GM21423 (cell line): ENCODE measurements around the gene KRT8.

Source experiments
- ATAC-seq: cut with Tn5 transposase; IDR thresholded peaks from one replicate; pipeline ENCODE4 v1.9.1; 2021; ENCODE audit warnings: mild to moderate bottlenecking, moderate library complexity; ENCODE audit not compliant: unreplicated experiment

KRT8 gene

DNA sequence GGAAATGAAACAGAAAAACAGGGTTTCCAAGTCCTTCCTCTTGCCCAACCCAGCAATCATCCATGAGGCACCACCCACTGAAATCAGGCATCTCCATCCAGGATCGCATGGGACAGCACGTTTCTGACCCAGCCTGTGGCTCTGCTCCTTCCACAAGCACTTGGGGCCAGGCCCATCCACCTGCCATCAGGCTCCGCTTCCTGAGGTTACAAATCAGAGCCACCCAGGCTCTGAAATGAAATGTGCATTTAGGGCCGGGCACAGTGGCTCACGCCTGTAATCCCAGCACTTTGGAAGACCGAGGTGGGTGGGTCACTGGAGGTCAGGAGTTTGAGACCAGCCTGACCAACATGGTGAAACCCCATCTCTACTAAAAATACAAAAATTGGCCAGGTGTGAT is 55.4 kb downstream of the KRT8 start:
- ATAC-seq = no peak

DNA sequence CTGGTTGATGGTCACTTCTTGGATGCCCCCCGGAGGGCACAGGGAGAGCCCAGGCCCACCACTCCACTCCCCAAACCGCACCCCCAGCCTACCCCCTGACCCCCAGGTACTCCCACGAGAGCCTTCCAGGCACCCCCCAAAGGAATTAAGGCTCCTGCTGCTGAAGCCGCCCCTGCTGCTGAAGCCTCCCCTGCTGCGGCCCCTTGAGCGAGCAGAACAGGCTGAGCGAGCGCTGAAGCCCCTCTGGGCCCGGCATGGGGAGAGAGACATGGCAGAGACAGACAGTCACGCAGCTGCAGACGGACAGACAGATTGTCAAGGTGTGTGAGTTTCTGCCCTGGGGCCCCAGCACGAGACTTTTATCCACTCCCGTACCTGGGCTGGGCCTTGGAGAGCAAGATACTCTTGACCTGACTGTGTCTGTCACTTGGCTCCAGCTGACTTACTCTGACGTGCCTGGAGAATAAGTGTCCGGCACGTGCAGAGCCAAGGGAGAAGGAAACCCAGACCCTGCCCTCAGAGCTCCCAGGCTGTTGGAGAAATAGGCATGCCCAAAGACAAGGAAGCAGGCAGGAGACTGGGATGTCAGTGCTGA is 56.1 kb downstream of the KRT8 start, which contains the start of gene KRT78:
Gene KRT78, minus strand, starts transcription at position 334 of the 595 bp plus-strand sequence. Its CDS starts 64 bp downstream, at position 270.
- no peak for ATAC-seq

DNA sequence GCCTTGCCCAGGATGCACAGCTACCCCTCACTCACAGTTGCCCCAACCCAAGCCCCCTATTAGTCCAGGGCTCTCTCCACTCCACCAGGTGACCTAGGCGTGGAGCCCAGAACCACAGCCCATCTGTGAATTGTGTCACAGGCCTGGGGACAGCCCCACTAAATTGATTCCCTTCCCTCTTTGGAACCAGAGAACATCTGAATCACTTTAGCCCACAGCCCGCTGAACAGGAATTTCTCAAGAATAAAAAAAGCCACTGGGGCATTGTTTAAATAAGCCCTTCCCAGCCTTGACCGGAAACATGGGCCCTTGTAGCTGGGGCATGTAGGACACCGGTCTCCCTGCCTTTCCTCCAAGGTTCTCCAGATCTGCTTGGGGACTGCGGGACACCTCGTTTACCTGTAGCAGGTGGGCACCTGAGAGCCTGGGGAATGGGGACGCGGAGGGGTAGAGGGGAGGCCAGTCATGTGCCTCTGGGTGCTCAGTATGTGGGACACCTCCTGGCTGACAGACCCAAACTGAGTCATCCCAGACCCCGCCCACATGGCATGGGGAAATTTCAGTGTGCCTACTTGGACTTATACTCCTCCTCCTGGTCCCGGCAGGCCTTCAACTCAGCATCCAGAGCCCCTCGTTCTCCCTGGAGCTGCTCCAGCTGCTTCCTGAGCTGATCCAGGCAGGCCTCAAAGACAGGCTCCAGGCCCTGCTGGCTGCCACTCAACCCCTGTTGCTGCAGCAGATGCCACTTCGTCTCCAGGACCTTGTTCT is 57.4 kb downstream of the KRT8 start:
- ATAC-seq = no peak
